GM19240 (cell line): ENCODE measurements around the gene ZNF511.
"Not testable (repeated sequence)": the region's sequence is repeated elsewhere in the genome, so short reads cannot be mapped to it uniquely, and the experiment has no call there.

ENCODE experiments used
- DNase-seq: peaks from one replicate; pipeline ENCODE4 v3.0.0; 2011; ENCODE audit warnings: low spot score; ENCODE audit not compliant: insufficient read length

ZNF511 gene, protein sequence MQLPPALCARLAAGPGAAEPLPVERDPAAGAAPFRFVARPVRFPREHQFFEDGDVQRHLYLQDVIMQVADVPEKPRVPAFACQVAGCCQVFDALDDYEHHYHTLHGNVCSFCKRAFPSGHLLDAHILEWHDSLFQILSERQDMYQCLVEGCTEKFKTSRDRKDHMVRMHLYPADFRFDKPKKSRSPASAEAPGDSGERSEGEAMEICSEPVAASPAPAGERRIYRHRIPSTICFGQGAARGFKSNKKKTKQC

GRCh38 chr10:133308421-133309099 lies at the start of gene ZNF511, which contains the start of gene TUBGCP2:
Gene ZNF511 (plus strand): TSS chr10:133308914. CDS start chr10:133308944, 30 bp downstream.
Gene TUBGCP2 (minus strand): TSS chr10:133308872. CDS start chr10:133302941, 5,931 bp downstream.
- DNase-seq: peak; percentile 81

GRCh38 chr10:133259602-133259989 lies 49.1 kb upstream of the ZNF511 start:
- DNase-seq: no peak

DNA sequence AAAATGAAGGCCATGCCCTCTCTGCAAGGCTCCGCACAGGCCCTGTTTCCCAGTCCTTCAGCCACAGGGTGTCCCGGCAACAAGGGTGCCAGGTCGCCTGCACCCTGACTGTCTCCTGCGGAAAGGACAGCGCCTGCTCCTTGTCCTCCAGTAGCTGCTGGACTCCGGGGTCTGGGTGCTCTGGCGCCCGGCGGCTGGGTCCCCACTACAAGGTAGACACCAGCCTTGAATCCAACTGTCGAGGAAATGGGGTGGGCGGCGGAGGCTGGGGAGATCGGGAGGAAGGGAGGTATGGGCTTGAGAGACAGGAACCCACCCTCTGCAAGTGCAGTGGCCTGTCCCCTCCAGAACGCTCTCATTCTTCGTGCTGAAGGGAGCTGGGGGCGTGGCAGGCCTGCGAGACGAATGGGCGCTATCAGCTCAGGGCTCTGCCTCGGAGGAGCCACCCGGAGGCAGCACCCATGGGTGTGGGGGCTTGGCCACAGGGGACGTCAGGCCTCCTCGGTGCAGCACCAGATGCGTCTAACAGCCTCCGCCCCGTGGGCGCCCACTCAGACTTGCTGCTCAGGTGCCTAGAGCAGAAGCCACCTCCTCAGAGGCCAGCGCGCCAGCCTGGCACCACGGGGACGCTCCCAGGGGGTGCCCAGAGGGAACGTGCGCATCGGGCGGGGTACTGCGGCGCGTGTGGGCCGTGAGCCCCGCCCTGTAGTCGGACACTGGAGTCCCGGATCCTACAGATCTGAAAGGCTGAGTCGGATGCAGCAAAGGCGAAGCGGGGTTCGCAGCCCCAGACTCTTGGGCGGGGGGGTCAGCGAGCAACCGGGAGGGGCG lies 47.6 kb upstream of the ZNF511 start:
- DNase-seq: peak; percentile 73

DNA sequence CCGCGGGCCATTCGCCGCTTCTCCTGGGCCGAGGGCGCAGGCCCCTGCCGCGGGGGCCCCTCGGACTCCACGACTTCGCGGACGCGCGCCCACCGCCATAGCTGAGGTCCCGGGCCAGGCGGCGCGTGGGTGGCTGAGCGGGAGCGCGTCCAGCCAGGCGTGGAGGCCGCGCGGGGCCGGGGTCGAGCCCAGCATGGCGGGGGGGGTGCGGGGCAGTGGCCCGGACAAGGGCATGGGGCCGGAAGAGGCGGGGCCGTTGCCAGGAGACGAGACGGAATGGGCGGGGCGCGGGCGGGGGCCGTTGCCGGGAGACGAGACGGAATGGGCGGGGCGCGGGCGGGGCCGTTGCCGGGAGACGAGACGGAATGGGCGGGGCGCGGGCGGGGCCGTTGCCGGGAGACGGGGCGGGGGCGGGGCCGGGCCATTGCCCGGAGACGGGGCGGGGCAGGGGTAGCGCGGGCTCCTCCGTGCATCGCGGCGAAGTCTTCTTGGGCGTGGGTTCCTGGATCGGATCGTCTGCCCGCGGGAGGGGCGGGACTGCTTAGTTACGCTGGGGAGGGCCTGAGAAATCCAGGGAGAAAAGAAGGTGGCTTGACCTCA lies 46.9 kb upstream of the ZNF511 start:
- DNase-seq: peak; percentile 90

- no peak for DNase-seq
Measured at GRCh38 chr10:133262696-133263095, 46.0 kb upstream of the ZNF511 start.

- DNase-seq: no peak
Measured at GRCh38 chr10:133263674-133264073, 45.0 kb upstream of the ZNF511 start.

GRCh38 chr10:133264461-133264860 lies 44.3 kb upstream of the ZNF511 start:
- DNase-seq: no peak

DNA sequence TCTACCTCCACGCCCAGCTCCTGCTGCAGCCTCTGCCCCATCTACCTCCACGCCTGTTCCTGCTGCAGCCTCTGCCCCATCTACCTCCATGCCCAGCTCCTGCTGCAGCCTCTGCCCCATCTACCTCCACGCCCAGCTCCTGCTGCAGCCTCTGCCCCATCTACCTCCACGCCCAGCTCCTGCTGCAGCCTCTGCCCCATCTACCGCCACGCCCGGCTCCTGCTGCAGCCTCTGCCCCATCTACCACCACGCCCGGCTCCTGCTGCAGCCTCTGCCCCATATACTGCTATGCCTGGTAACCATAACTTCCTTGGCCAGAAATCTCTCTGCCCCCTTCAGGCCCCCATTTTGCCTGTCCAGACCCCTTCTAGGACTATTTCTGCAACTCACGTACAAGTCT lies 43.7 kb upstream of the ZNF511 start:
- not testable (repeated sequence) for DNase-seq

- DNase-seq: no peak
Measured at GRCh38 chr10:133266056-133266795, 42.5 kb upstream of the ZNF511 start.

DNA sequence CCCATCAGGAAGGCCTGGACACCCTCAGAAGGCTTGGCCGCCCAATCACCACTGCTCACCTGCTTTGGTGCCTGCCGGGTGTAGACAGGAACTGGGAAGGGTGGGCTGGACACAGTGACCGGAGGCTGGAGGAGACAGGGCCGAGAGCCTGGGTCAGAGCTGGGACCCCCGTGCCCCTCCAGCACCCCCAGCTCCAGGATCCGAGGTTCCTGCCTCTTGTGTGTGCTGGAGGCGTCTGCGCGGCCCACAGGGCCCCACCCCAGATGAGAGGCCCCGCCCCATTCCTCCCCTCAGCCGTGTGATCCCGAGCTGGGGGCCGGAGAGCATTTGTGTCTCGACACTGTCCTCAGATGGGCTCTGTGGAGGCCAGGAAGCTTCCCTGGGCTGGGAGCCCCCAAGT lies 41.4 kb upstream of the ZNF511 start:
- DNase-seq: no peak

- DNase-seq: no peak
Measured at GRCh38 chr10:133267829-133268228, 40.9 kb upstream of the ZNF511 start.

DNA sequence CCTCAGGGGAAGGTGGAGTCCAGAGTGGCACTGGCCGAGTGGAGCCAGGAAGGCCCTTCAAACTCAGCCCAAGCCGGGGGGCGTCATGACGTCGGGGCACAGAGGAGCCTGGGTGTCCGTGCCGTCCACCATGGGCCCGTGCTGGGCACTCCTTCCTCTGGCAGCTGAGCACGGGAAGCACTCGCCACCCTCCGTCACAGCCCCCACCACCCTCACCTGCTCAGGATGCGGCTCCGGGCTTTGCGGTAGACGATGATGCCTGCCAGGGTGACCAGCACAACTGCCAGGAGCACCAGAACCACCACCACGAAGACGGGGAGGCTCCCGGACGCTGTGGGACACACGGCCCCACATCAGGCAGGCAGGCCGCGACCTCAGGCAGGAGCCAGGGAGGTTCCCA lies 40.2 kb upstream of the ZNF511 start:
- DNase-seq: no peak

DNA sequence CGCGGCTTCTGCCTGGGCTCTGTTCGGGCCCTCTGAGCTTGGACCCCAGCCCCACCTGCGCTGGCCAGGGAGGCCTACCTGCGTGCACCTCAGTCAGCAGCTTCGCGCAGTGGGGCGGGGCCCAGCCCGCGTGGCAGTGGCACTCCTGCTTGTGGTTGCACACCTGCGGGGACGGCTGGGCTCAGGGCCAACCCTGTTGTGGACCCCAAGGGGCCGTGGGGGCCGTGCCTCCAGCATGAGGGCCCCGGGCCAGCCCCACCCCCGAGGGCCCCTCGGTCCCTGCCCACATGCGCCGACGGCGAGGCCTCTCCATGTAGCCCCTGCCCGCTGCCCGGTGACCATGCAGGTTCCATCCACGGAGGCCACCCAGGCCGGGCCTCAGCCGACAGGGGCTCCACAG lies 39.3 kb upstream of the ZNF511 start:
- DNase-seq: no peak

DNA sequence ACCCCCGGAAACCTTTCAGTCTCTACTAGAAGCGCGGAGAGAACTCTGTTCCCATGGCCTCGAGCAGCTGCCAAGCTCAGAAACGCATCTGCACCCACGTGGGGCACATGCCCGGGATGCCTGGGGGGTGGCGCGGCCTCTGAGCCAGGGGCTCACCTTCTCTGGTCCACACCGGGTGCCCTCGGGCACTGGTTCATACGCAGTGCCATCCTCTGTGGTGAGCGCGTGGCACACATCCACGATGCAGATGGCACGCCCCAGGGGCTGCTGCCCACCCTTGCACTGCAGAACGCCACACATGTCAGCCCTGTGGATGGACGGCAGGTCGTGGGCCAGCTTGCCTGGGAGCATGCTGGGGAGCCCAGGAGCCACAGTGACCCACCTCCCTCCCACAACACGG lies 38.5 kb upstream of the ZNF511 start:
- no peak for DNase-seq

- DNase-seq: no peak
Measured at GRCh38 chr10:133270773-133271297, 37.9 kb upstream of the ZNF511 start.

DNA sequence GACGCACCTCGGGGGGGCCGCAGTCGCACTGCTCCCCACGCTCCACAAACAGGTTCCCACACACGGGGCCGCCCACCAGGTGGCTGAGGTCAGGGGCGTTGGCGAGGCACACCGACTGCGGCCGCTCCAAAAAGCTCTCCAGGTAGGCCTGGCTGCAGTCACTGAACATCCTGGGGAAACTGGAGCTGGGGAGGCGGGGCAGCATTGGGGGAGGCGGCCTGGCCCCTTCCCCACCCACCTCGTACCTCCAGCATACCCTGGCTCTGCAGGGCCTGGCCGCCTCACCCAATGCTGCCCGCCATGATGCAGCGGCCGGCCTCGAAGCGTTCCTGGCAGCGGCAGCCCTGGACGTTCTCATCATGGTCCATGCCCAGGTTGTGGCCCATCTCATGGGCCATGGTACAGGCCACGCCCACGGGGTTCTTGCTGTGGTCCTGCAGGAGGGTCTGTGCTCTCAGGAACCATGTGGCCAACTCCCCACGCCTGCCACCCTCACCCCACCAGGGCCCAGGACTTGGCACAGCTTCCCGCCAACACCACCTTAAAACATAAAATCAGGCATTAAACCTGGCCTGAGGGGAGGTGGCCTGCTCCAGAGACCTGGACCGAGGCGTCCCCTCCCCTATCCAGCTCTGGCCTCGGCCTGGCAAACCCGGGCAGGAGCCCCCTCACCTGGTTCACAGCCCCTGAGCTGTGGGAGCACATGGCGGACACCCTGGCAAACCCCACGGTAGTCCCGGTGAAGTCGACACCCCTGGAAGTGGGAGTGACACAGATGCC lies 37.0 kb upstream of the ZNF511 start:
- no peak for DNase-seq

DNA sequence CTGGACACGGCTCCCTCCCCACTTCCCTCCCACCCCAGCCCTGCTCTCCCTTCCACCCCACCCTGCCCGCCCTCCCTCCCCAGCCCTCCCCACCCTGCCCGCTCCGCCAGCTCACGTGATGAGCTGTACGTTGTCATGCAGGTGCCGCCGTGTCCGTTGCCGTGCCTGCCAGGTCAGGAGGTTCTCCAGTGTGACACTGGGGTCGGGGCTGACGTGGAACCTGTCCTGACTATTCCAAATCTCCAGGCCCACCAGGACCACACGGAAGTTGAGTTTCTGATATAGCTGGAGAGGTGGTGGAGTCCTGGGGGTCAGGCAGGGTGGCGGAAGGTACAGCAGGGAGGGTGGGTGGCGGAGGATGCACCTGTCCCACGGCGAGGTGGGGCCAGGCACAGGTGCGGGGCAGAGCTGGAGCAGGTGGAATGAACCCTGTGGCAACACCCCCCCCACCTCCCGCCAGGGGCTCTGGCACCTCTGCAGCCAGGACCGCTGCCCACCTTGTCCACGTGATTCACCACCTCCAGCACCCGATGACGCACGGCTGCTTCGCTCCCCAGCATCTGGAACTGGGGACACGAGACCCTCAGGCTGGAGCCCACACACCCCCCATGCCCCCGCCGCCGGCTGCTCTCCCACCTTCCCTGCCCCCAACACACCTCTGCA lies 36.3 kb upstream of the ZNF511 start:
- DNase-seq: no peak

GRCh38 chr10:133272964-133273420 lies 35.7 kb upstream of the ZNF511 start:
- DNase-seq: no peak

DNA sequence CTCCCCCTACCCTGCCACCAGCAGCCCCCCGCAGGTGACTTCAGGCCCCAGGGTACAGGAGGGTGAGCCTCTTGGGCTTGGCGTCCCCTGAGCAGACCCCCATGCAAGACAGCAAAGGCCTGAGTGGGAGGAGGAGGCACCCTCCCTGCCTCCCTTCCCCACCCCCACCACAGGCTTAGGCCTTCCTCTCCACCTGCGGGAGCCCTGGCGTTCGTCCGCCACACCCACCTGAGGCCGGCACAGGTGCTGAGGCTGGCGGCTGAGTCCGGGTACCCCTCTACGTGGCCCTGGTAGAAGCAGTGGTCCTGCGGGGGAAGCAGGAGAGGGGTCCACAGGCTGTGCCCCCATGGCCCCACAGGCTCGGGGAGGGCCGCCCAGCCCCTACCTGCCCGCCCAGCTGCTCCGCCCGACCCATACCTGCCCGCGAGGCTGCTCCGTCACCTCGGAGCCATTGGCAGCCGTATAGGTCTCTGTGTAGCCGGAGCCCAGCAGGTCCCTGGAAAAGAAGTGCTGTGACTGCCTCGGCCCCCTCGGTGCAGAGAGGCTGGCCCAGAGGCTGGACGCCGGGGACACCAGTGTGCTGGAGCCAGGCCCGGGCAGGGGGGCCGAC lies 35.1 kb upstream of the ZNF511 start:
- no peak for DNase-seq
